NOMO-1 treated with dmso at 0.1 percent for 144 hours (cell line): Measurements from ENCODE around the gene BCO1.

Source experiments
- DNase-seq: peaks from one replicate; lab custom pipeline; 2025; ENCODE audit not compliant: unreplicated experiment; lab: John Stamatoyannopoulos, UW

Gene BCO1

GRCh38 chr16:81315271-81316175, 77.0 kb downstream of the BCO1 start:
- no peak for DNase-seq

- DNase-seq, result no peak
These were observed 77.6 kb downstream of the BCO1 start for GRCh38 chr16:81316176-81316496.

GRCh38 chr16:81318711-81319110, 80.2 kb downstream of the BCO1 start:
- no peak for DNase-seq

- no peak for DNase-seq
These were observed 80.9 kb downstream of the BCO1 start for GRCh38 chr16:81319221-81319912.

GRCh38 chr16:81321039-81321438, 82.5 kb downstream of the BCO1 start:
- no peak for DNase-seq

- DNase-seq, result no peak
These were observed 83.0 kb downstream of the BCO1 start for GRCh38 chr16:81321536-81321935.

- no peak for DNase-seq
These were observed 86.3 kb downstream of the BCO1 start for GRCh38 chr16:81324808-81325207.

- DNase-seq, result no peak
These were observed 88.5 kb downstream of the BCO1 start for GRCh38 chr16:81327011-81327410.

GRCh38 chr16:81327447-81328196, 89.1 kb downstream of the BCO1 start:
- DNase-seq, result no peak

GRCh38 chr16:81329947-81330346, 91.5 kb downstream of the BCO1 start:
- no peak for DNase-seq

GRCh38 chr16:81333356-81333755, 94.9 kb downstream of the BCO1 start:
- no peak for DNase-seq

GRCh38 chr16:81335669-81336068, 97.2 kb downstream of the BCO1 start:
- DNase-seq, result no peak

- DNase-seq, result no peak
These were observed 98.6 kb downstream of the BCO1 start for GRCh38 chr16:81337097-81337496.
